HG03460 (cell line): ENCODE measurements around the gene HMGXB4.
A peak's percentile ranks its signal among the peaks of the same experiment; 100 is the strongest.

Source experiments
- ATAC-seq: cut with Tn5 transposase; IDR thresholded peaks from one replicate; pipeline ENCODE4 v1.9.1; 2021; ENCODE audit not compliant: unreplicated experiment

Gene HMGXB4

GRCh38 chr22:35308480-35309021 lies 51.3 kb downstream of the HMGXB4 start:
- ATAC-seq: peak; percentile 52

- ATAC-seq: no peak
Observed at GRCh38 chr22:35310556-35311550, 53.6 kb downstream of the HMGXB4 start.

DNA sequence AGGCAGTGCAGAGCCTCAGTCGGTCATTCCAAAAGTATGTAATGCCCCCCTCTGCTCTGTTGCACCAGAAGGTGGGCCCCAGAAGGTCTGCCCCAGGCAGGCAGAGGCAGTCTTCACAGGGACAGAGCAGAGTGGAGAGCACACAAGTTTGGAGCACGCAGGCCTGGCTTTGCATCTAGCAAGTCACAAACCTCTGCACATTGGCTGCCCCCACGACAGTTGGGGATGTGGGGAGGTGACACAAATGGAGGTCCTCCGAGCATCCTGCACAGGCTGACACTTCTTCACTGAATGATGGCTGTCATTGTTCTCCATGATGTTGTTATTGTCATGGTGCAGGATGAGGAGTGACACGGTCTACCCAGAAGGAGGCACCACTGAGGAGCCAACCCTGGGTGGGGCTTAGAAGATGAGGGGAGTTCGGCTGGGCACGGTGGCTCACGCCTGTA lies 54.3 kb downstream of the HMGXB4 start:
- no peak for ATAC-seq

GRCh38 chr22:35312198-35313059 lies 55.1 kb downstream of the HMGXB4 start:
- no peak for ATAC-seq

GRCh38 chr22:35313311-35314121 lies 56.2 kb downstream of the HMGXB4 start:
- no peak for ATAC-seq

DNA sequence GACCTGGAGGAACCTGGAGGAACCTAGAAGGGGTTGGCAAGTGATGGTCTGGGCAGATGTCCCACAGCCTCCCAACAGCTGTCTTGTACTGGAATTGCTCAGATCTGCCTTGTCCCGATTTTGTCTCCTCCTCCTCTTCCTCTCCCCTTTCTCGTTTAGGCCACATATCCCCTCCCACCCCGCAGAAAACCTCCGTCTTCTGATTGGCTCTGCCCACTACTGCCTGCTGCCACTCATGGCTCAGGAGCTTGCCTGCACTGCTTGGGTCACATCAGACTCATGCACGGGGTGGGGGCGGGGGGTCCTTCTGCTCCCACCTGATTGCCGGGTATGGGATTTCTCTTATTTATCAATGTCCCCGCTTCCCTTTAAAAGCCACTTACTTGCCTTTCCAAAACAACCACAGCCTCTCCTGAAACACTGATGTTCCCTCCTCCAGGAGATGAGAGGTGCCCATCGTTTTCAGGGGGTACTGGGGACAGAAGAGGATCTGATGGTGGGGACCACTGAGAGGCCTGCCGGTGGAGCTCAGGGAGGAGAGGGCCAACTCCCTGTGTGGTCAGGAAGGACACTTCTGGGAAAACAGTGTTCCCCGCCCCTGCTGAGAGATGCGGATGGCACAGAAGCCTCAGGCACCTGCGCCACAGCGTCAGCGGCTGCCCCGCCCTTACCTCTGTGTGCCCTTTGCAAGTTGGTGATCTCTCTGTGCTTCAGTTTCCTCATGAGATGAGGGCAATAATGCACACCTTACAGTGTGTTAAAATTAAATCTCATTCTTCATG lies 57.1 kb downstream of the HMGXB4 start:
- no peak for ATAC-seq

GRCh38 chr22:35315141-35315854 lies 58.0 kb downstream of the HMGXB4 start:
- ATAC-seq: no peak

DNA sequence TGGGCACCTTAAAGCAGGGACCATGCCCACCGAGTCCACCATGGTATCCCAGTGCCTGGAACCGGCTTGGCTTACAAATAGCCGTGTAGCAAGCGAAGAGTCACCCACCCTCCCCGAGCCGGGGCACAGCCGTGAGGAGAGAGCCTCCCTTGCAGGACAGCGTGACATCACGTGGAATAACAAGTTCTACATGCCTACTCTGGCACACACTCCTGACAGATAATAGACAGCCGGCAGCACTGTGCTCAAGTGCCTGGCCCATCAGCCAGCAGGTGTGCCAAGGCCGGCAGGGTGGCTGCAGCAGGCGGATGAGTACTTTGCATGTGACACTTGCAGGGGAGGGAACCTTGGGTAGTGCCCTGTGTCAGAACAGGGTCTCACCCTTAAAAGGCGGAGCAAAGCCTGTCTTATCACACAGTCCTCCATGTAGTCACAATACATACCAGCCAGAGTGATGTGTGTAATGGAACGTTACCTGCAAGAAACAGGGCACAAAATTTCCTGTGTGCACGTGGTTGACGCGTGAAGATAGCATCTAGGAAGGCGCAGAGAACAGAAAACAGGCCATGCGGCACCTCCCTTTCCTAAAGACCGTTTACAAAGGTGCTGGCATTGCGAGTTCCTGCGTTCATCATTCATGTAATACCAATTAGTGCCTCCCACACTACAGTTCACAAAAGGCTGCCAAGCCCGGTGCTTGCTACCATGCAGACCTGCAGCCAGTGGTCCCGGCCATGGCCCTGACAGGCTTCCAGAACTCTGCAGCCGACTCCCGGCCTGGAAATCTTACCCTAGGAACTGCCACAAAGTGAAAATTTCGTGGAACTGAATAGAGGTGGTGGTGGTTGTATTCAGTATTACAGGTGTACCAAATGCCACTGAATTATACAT lies 58.8 kb downstream of the HMGXB4 start:
- no peak for ATAC-seq

- ATAC-seq: no peak
Observed at GRCh38 chr22:35316751-35317150, 59.5 kb downstream of the HMGXB4 start.

DNA sequence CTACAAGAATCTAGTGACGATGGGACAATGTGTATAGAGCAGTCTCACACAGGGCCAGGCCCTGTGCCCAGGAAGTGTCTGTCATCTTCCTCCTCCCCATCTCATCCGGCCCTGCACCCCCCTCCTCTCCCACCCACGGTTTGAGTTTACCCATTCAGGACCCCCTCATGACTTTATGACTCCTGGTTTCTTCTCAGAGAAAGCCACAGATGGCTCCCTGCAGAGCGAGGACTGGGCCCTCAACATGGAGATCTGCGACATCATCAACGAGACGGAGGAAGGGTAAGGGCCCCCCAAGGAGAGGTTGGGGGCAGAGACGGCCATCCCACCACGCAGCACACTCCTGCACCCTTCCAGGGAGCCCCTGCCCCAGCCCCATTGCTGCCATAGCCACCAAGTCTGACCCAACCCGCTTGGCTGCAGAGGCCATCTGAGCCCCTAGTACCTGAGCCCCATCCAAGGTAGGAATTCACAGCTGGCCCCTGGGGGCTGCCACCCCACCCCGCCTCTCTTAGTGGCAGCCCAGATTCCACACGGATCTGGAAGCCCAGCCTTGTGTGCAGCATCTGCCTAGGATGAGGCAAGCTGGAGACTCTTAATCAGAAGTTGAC lies 60.5 kb downstream of the HMGXB4 start:
- ATAC-seq: no peak

DNA sequence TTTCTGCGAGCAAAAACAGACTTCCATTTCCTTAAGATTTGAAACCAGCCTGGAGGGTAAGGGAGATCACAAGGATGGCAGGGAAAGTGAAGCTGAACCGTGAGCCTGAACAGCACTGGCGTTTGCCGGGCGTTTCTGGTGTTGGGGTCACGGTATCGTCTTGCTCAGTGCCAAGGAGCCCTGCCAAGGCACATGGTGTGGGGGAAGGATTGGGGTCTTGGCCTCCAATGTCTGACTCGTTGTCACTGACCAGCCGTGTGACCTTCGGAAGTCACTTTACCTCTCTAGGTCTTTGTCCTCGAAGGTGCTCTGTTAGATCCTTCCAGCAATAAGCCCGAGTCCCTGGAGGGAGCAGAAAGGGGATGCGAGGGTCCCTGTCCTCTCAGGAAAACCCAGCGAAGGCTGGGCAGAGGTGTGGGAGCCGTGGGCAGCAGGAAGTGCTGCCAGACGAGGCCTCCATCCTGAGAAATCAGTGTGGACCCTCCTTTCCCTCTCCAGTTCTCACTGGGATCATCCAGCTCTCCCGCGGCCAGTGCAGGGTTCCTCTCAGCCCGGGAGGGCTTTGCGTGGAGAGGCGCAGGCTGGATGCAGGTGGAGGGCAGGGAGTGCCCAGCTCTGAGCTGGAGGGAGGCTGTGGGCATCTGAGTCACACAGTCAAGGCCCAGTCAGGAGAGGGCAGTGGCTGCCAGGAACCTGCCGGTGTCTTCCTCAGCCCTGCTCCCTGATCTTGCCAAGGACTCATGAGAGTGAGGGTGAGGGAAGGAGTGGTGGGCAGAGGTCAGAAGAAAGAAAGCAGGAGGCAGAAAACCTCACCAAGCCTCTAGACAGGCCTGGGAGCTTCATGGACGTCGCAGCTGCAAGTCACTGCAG lies 61.3 kb downstream of the HMGXB4 start:
- no peak for ATAC-seq

- ATAC-seq: no peak
Observed at GRCh38 chr22:35319244-35319985, 62.1 kb downstream of the HMGXB4 start.

GRCh38 chr22:35322126-35322525 lies 64.8 kb downstream of the HMGXB4 start:
- ATAC-seq: no peak

GRCh38 chr22:35322893-35323292 lies 65.6 kb downstream of the HMGXB4 start:
- ATAC-seq: no peak

GRCh38 chr22:35323305-35323704 lies 66.0 kb downstream of the HMGXB4 start:
- no peak for ATAC-seq

DNA sequence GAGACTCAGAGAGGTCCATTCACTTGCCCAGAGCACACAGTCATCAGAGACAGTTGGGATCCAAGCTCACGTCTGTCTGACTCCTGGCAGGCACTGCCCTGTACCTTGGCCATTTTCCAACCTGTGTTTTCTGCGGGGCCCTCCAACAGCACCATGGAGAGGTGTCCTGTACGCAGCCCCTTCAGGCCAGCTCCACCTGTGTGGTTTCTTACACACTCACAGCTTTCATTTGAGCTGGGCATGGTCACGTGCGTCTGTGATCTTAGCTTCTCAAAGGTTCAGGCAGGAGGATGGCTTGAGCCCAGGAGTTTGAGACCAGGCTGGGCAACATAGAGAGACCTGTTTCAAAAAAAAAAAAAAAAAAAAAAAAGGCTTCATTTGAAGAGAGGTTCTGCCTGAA lies 66.8 kb downstream of the HMGXB4 start:
- no peak for ATAC-seq
